Prostate gland (tissue), 2 donors: ENCODE data around the gene INPP4B.

Experiments used
- CTCF ChIP-seq, 4 experiments: fragments of 200-600 bp in 2 of 4; fragments of 450-650 bp in 2 of 4; sonication (generic) in 2 of 4; IDR thresholded peaks; 1 replicate in 3 of 4; 2 replicates in 1 of 4; pipeline ENCODE4 v1.5.1; 2016 to 2019; ENCODE audit warnings: antibody characterized with exemption in 4 of 4, mild to moderate bottlenecking in 2 of 4, moderate library complexity in 2 of 4
- POLR2AphosphoS5 ChIP-seq: sonication (generic); formaldehyde crosslinking; IDR thresholded peaks from one replicate; pipeline ENCODE4 v1.6.1; 2017; ENCODE audit warnings: antibody characterized with exemption

- no peak for TF ChIP-seq CTCF (IDR thresholded peaks at IDR 0.05)
- no peak for TF ChIP-seq POLR2AphosphoS5
Observed at GRCh38 chr4:142423861-142424260, 422.2 kb downstream of the INPP4B start.
